Measurements from ENCODE around the gene SV2B.

The SV2B gene

DNA sequence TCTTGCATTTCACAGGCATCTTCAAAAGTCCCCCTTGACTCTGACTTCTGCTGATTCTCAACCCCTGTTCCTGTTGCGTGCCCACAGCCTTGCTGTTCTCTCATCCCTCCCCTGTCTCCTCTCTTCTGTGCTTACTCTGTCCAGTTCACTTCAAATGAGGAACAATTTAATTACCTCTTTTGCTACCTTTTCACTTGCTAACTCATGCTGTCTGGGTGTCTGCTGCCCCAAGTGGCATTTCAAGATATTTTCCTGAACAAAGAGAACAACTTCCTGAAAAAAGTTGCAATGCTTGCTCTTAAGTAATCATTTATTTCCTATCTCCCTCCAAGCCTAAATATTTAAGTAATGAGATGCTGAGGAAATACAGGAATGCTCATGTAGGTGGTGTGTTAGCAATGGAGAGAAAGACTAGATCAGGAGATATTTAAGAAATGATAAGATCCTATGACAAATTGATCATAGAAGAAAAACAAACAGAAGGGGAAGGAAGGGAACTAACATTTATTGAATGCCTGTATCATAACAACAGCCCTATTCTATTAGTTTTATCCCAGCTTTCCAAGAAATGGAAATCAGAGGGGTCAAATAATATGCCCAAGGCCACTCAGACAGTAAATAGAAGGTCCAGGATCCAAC is 42.2 kb downstream of the SV2B start:
- TF ChIP-seq, protein P1, sequence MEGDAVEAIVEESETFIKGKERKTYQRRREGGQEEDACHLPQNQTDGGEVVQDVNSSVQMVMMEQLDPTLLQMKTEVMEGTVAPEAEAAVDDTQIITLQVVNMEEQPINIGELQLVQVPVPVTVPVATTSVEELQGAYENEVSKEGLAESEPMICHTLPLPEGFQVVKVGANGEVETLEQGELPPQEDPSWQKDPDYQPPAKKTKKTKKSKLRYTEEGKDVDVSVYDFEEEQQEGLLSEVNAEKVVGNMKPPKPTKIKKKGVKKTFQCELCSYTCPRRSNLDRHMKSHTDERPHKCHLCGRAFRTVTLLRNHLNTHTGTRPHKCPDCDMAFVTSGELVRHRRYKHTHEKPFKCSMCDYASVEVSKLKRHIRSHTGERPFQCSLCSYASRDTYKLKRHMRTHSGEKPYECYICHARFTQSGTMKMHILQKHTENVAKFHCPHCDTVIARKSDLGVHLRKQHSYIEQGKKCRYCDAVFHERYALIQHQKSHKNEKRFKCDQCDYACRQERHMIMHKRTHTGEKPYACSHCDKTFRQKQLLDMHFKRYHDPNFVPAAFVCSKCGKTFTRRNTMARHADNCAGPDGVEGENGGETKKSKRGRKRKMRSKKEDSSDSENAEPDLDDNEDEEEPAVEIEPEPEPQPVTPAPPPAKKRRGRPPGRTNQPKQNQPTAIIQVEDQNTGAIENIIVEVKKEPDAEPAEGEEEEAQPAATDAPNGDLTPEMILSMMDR (IDR thresholded peaks at IDR 0.05) = peak; percentile 46
- no peak overlapping the region for H3K27ac Mint-ChIP-seq
- peaks cover 22% of the 10 kb centered on the region for H3K27me3 Mint-ChIP-seq (ENCODE audit: low read depth, poor library complexity)
- no peak for DNase-seq
- H3K4me3 Mint-ChIP-seq = no peak overlapping the region
- no peaks in the 10 kb centered on the region for H3K36me3 Mint-ChIP-seq (ENCODE audit: low read depth)
- peaks cover 9% of the 10 kb centered on the region for H3K9me3 Mint-ChIP-seq
- H3K4me1 Mint-ChIP-seq = peaks cover 3% of the 10 kb centered on the region

DNA sequence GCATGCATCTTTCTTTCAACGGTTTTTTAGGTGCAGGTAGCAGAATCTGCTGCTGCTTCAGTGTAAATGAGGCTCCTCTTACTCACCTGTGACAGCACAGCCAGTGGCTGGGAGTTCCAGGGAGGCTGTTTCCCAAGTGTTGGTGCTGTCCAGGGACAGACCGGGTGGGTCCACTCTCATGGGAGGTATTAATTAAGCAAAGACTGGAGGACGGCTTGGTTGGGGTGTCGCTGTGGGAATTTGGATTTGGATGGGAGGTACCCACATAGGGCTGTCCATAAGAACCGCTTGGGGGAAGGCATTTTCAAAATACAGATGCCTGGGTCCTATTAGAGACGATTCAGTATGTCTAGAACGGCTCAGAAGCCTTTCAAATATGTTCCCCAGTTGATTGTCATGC is 42.9 kb downstream of the SV2B start:
- no peak overlapping the region for H3K4me3 Mint-ChIP-seq
- H3K36me3 Mint-ChIP-seq (ENCODE audit: low read depth) = no peaks in the 10 kb centered on the region

DNA sequence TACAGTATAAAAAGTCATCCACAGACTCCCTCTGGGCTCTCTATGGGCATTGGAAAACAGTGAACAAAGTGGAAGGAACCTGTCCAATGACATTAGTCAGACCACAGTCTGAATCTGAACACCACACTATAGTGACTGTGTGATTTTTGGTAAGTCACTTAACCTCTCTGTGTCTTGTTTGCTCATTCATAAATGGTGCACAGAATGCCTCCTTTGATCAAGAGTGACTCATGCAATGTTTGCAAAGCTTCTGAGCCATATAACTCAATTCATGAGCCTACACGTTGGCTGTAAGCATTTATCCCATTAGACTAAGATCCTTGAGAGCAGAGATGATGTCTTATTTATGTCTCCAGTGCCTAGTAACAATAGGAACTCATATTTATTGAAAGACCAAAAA is 46.7 kb downstream of the SV2B start:
- Mint-ChIP-seq H3K4me1 (no peaks in the 10 kb centered on the region), H3K27ac (no peak overlapping the region), H3K4me3 (no peak overlapping the region), H3K36me3 (ENCODE audit: low read depth) (no peaks in the 10 kb centered on the region), H3K9me3 (peaks cover 6% of the 10 kb centered on the region), H3K27me3 (ENCODE audit: low read depth, poor library complexity) (peaks cover 37% of the 10 kb centered on the region)
- no peak for DNase-seq
- TF ChIP-seq, protein P1 (IDR thresholded peaks at IDR 0.05) = no peak

More for the DNA sequence above, 42.9 kb downstream of the SV2B start:
- Mint-ChIP-seq H3K9me3 (peaks cover 7% of the 10 kb centered on the region), H3K27me3 (ENCODE audit: low read depth, poor library complexity) (peaks cover 23% of the 10 kb centered on the region), H3K27ac (no peak overlapping the region), H3K4me1 (peaks cover 3% of the 10 kb centered on the region)
- no peak for DNase-seq
- TF ChIP-seq, protein P1 (IDR thresholded peaks at IDR 0.05) = no peak

DNA sequence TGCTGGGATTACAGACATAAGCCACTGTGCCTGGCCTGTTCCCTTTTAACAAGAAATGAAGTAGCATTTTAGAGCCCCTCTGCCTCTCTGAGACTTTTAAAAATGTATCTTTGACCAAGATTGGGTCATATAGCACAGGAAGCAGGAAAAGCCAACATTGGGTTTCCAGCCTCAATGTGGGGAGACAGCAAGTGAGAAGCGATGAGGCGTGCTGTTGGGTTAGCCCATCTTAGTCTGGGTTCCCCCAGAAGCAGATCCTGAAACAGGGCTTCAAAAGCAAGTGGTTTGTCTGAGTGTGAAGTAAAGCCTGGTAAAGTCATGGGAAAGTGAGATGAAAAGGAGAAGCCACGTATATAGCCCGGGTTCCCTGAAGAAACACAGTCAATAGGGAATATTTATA is 48.2 kb downstream of the SV2B start:
- Mint-ChIP-seq H3K27me3 (ENCODE audit: low read depth, poor library complexity) (peaks cover 37% of the 10 kb centered on the region), H3K4me1 (peaks cover 8% of the 10 kb centered on the region)
- TF ChIP-seq, protein P1 (IDR thresholded peaks at IDR 0.05) = no peak

DNA sequence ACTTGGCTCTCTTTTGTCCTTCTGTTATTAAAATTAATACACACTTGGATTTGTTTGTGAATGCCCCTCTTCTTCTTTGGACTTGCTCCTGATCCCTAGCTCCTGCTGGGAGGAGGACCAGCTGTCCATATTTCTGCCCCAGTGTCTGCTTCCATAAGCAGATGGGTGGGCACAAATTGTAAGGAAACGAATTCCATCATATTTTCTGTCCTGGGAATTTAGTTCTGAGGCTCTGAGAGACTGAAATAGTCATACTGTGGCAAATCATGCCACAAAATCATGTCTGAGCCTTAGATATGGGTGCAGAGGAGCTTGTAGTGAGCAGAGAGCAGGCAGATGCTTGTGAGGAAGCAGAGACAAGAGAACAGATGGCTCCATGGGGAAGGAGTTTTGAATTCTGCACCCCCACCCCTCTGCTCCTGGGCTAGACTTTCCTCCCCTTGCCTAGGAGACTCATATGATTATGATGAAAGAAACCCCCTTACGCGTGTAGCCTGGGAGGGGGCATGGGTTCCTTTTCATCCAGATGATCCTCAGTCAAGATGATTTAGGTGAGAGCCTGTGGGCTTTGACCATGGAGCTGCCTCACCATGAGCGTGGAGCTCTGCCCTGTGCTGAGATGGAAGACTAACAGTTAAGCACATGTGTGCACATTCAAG is 50.6 kb downstream of the SV2B start:
- TF ChIP-seq, protein P1 (IDR thresholded peaks at IDR 0.05) = no peak
- Mint-ChIP-seq H3K4me3 (no peak overlapping the region), H3K27ac (no peak overlapping the region), H3K27me3 (ENCODE audit: low read depth, poor library complexity) (peaks cover 37% of the 10 kb centered on the region), H3K9me3 (peaks cover 5% of the 10 kb centered on the region), H3K36me3 (ENCODE audit: low read depth) (no peaks in the 10 kb centered on the region), H3K4me1 (peaks cover 12% of the 10 kb centered on the region)
- DNase-seq = no peak

More for the DNA sequence above, 48.2 kb downstream of the SV2B start:
- Mint-ChIP-seq H3K36me3 (ENCODE audit: low read depth) (no peaks in the 10 kb centered on the region), H3K4me3 (no peak overlapping the region), H3K27ac (no peak overlapping the region), H3K9me3 (peaks cover 6% of the 10 kb centered on the region)
- no peak for DNase-seq

Measured in nephron progenitor cell (in vitro differentiated cells).